Mononuclear cell (primary cell): ENCODE data around the gene GSAP. TPM values are rescaled to one million over a fixed set of nuclear protein-coding genes. Genes with fewer than 3 reads are reported as not detected.
"Not testable (repeated sequence)": the region's sequence is repeated elsewhere in the genome, so short reads cannot be mapped to it uniquely, and the experiment has no call there.

Experiments
- H3K27me3 ChIP-seq: 2 replicates; pipeline ENCODE4 v1.6.0; 2011; ENCODE audit warnings: low read length, control low read depth; ENCODE audit not compliant: insufficient read depth
- H3K4me1 ChIP-seq: 2 replicates; pipeline ENCODE4 v1.5.1; 2011; ENCODE audit warnings: mild to moderate bottlenecking, low read length, control low read depth; ENCODE audit not compliant: insufficient read depth
- H3K4me3 ChIP-seq: 2 replicates; pipeline ENCODE4 v1.5.1; 2011; ENCODE audit warnings: mild to moderate bottlenecking, low read length, moderate library complexity
- H3K9me3 ChIP-seq: 2 replicates; pipeline ENCODE4 v1.5.1; 2011; ENCODE audit warnings: low read depth, mild to moderate bottlenecking, control low read depth, low read length
- total RNA-seq: library from RNA; depleted of rRNA; stranded (reverse); fragments of >200 nt; gene quantifications from one replicate; pipeline ENCODE4 v1.2.3, GENCODE V29; 2012

Gene GSAP
- total RNA-seq, 1 donor = 48.0 TPM

DNA sequence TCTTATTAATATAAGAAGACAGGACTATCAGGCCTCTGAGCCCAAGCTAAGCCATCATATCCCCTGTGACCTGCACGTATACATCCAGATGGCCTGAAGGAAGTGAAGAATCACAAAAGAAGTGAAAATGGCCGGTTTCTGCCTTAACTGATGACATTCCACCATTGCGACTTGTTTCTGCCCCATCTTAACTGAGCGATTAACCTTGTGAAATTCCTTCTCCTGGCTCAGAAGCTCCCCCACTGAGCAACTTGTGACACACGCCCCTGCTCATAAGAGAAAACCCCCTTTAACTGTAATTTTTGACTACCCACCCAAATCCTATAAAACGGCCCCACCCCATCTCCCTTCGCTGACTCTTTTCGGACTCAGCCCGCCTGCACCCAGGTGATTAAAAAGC, 70.7 kb downstream of the GSAP start:
- H3K4me3 ChIP-seq, H3K27me3 ChIP-seq, H3K9me3 ChIP-seq: not testable (repeated sequence)
- peaks cover 13% of the 10 kb centered on the region for H3K4me1 ChIP-seq

DNA sequence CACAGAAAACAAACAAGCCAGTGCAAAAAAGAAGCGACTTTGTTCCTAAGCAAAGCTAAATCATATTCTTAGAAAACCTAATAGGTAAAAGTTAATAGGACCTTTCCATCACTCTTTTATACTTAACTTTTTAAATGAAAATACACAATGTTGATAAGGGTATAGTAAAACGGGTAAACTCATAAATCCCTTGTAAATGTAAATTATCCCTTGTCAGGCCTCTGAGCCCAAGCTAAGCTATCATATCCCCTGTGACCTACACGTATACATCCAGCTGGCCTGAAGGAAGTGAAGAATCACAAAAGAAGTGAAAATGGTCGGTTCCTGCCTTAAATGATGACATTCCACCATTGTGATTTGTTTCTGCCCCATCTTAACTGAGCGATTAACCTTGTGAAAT, 76.4 kb downstream of the GSAP start:
- Histone ChIP-seq H3K4me1 (peaks cover 39% of the 10 kb centered on the region), H3K4me3 (no peak overlapping the region), H3K9me3 (no peaks in the 10 kb centered on the region), H3K27me3 (no peaks in the 10 kb centered on the region)

DNA sequence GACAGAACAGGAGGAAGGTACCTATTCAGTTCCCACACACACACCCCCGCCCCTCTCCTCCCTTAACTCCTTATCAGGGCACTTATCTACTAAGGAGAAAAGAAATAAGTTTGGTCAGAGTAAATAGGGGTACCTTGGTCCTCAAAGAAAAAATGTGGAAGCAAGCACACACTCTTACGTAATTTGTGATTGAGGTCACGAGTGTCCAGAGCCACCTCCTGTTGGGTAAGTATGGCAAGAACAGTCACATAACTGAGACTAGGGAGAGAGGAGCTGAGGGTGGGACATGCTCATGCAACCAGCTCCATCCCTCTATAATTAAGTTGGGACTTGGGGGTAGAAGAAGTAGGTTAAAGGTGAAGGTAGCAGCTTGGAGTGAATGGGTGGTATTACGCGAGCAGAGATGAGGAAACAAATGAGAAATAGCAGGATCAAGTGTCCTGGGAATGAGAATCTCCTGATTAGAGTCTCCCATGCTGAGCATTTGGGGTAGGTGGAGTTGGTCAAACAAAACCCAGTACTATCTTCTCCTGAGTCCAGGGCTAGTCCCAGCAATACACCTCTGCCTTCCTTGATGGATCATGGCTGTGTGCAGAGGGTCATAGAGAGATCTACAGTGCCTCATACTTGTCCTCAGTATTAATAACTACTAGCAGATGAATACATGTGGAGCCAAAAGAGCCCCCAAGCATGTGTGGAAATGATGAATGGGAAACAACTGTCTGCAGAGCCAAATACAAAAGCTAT, 77.1 kb downstream of the GSAP start:
- H3K9me3 ChIP-seq = no peaks in the 10 kb centered on the region
- no peak overlapping the region for H3K4me3 ChIP-seq
- peaks cover 39% of the 10 kb centered on the region for H3K4me1 ChIP-seq
- H3K27me3 ChIP-seq = no peaks in the 10 kb centered on the region

DNA sequence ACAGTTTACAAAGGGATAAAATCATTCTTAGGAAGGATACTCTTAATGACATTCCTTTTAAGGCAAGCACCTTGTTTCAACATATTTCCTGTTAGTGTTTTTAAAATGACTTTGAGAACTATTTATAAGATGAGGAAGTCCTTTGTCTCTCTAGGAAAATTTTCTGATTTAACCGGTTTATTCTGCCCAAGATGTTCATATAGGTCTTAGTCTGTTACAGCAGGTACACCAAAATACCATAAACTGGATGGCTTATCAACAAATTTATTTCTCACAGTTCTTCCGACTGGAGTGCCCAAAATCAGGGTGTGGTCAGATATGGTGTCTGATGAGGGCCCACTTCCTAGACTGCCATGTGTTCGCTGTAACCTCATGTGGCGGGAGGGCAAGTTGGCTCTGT, 77.9 kb downstream of the GSAP start:
- Histone ChIP-seq H3K4me1 (peaks cover 39% of the 10 kb centered on the region), H3K27me3 (no peaks in the 10 kb centered on the region), H3K9me3 (no peaks in the 10 kb centered on the region), H3K4me3 (no peak overlapping the region)

DNA sequence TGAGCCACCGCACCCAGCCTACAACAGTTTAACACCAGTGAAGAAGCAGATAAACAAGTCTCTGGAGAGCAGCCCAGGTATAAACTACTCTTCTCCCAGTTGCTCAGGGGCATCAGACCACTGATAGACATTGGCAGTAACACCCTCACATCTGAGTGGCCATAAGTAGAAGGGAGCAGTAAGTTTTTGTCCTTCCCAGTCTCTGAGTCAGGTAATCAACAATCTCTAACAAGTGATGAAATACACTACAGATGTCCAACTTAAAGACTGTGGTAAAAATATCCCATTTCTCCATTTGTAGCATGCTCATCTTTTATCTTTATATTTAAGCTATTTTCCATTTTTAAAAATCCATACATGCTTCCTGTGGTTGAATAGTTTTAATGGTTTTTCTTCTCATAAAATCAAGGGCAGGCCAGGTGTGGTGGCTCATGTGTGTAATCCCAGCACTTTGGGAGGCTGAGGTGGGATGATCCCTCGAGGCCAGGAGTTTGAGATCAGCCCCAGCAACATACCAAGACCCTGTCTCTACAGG, 78.6 kb downstream of the GSAP start:
- no peaks in the 10 kb centered on the region for H3K9me3 ChIP-seq
- peaks cover 39% of the 10 kb centered on the region for H3K4me1 ChIP-seq
- no peaks in the 10 kb centered on the region for H3K27me3 ChIP-seq
- no peak overlapping the region for H3K4me3 ChIP-seq

DNA sequence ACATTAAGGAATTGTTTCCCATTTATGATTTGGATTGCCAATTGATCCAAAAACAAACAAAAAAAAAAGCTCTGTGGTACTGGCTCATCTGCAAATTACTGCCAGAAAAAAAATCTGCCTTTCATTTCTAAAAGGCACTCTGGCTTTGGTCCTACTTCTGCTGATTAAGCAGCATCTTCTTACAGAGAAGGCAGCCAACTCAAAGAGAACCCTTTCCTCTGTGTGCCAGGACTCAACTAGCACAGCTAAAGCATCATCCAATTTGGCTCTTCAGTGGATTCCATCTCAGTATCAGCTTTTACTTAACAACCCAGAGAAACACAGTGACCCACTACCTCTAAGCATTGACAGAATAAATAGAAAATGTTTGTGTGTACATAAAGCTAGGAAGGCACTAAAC, 80.6 kb downstream of the GSAP start:
- H3K4me1 ChIP-seq = peaks cover 55% of the 10 kb centered on the region
- no peak overlapping the region for H3K4me3 ChIP-seq
- no peaks in the 10 kb centered on the region for H3K9me3 ChIP-seq
- H3K27me3 ChIP-seq = no peaks in the 10 kb centered on the region

DNA sequence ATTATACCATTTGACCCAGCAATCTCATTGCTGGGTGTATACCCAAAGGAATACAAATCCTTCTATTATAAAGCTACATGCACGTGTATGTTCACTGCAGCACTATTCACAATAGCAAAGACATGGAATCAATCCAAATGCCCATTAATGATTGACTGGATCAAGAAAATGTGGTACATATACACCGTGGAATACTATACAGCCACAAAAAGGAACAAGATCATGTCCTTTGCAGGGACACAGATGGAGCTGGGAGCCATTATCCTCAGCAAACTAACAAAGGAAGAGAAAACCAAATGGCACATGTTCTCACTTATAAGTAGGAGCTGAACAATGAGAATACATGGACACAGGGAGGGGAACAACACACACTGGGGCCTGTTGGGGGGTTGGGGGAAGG, 82.1 kb downstream of the GSAP start:
- not testable (repeated sequence) for H3K27me3 ChIP-seq, H3K9me3 ChIP-seq, H3K4me3 ChIP-seq
- H3K4me1 ChIP-seq = peaks cover 65% of the 10 kb centered on the region

DNA sequence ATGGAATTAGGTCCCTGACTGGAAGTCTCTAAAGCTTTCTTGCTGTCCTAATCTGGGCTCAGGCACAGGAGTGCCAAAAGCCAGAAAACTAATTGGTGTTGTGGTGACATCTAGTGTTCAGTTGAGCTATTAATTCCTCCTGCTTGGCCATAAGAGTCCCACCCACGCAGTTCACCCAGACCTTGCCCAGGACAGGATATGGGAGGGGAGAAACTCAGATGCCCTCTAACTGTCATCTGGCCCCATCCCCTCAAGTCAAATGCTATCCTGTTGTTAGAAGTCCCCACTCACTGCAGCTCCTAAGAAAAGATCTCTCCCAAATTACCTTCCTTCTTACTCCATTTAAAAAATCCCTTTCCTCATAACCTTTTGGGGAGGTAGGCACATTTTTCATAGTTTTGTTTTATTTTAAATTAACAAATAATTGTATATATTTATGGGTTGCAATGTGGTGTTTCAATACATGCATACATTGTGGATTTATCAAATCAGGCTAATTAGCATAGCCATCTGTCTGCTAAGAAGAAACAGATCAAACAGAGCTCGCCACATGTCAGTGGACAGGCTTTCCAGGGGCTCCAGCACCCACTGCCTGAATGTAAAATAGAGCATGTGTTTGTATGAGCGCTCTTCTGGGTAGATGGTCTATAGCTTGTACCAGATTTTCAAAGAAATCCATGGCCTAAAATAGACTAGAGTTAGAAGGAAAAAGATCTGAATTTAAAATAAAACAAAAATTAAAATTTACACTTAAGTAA, 84.0 kb downstream of the GSAP start:
- Histone ChIP-seq H3K4me1 (peaks cover 65% of the 10 kb centered on the region), H3K4me3 (no peak overlapping the region), H3K9me3 (no peaks in the 10 kb centered on the region), H3K27me3 (no peaks in the 10 kb centered on the region)

DNA sequence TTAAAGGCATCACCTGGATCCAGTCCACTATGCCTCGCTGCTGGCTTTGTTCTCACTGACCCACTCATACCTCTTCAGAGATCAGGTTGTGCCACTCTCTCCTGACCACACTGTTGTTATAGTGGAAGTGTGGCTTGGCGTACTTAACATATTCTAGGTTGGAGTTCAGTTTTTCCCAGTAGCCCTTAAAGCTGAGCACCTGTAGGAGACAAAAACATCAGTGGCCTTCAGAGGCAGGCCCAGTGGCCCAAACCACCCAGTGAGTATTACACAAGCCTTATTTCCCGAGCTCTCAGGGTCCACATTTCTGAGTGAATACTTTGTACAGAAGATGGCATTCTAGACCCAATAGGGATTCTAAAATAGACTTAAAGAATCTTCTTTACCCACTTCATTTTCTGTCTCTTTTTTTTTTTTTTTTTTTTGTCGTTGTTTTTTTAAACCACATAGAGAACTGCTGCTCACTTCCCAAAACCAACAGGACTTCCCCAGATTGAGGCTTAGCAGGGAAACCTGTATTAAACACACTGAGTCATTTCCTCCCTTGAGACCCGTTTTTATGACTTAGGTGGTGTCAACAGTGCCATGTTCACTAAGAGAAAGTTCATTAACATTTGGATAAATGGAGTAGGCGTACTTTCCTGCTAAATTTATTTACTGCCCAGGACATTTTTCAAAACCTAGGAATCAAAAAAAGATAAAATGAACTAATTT, 85.8 kb downstream of the GSAP start:
- Histone ChIP-seq H3K9me3 (no peaks in the 10 kb centered on the region), H3K27me3 (no peaks in the 10 kb centered on the region), H3K4me3 (no peak overlapping the region), H3K4me1 (peaks cover 62% of the 10 kb centered on the region)

DNA sequence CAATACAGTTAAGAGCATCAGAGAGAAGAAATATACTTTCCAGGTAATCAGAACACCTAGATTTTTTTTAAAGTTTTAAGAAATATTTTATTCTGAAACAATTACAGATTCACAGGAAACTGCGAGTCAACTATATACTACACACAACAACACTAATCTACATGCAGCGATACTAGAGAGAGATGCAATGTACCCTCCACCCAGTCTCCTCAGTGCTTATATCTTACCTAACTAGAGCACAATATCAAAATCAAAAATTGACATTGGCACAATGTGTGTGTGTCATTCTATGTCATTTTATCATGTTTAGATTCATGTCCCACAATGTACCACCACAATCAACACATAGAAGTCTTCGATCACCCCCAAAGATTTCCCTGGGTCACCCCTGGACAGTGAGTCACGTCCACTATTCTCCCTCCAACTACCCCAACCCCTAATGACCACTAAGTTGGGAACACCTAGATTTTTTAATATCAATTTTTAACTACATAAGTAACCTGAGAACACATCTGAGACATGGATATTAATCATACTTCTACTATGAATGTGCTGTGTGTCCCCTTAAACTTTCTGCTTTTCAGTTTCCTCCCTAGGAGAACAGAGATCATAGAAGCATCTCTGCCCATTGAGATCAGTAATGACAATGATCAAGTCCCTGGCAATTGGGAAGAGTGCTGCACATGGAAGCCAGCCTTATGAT, 86.5 kb downstream of the GSAP start:
- H3K4me3 ChIP-seq = no peak overlapping the region
- H3K4me1 ChIP-seq = peaks cover 62% of the 10 kb centered on the region
- no peaks in the 10 kb centered on the region for H3K27me3 ChIP-seq
- H3K9me3 ChIP-seq = no peaks in the 10 kb centered on the region

DNA sequence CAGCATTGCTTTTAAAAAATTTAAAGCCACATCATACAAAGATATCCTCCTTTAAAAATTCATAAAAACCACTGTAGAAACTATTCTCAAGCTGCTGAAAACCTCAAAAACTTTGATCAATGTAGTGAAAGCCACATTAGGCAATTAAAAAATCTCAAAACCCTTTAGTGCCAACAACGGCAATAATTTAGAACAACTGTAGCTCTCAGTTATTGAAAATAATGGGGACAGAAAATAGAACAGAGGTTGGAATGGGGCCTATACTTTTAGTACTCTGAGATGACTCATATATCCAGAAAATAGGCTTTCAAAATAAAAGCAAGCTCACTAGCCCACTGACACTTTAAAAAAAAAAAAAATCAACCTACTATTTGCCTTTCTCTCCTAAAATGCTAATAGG, 87.5 kb downstream of the GSAP start:
- no peaks in the 10 kb centered on the region for H3K27me3 ChIP-seq
- peaks cover 62% of the 10 kb centered on the region for H3K4me1 ChIP-seq
- H3K9me3 ChIP-seq = no peaks in the 10 kb centered on the region
- no peak overlapping the region for H3K4me3 ChIP-seq

DNA sequence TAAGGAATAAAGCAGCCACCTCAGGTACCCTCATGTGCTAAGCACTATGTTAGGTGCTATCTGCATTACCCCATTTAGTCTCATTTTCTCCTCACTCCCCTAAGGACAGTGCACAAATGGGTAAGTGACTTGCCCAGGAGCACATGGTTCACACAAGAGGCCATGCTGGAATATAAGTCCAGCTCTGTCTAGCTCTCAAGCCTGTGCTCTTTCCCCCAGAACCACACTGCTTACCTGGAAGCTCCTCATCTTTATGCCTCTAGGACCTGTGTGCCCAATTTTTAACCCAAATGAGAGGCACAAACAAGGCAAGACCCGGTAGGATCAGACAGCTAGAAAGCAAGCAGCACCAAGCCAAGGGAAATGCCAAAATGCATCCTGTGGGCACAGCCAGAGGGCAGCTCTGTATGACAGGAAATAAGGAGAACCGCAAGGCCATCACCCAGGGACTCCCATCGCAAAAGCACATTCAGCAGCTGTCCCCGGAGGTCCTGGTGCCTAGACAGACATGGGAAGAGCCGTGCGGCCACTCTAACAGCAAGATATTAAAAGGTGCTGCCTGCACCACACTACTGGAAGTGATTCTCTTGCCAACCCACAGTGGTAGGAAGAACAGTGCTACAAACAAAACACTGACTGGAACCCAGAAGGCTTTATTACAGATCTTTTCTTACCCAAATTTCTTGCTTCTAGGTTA, 88.1 kb downstream of the GSAP start:
- H3K4me3 ChIP-seq = no peak overlapping the region
- H3K4me1 ChIP-seq = peaks cover 62% of the 10 kb centered on the region
- H3K9me3 ChIP-seq = no peaks in the 10 kb centered on the region
- no peaks in the 10 kb centered on the region for H3K27me3 ChIP-seq

DNA sequence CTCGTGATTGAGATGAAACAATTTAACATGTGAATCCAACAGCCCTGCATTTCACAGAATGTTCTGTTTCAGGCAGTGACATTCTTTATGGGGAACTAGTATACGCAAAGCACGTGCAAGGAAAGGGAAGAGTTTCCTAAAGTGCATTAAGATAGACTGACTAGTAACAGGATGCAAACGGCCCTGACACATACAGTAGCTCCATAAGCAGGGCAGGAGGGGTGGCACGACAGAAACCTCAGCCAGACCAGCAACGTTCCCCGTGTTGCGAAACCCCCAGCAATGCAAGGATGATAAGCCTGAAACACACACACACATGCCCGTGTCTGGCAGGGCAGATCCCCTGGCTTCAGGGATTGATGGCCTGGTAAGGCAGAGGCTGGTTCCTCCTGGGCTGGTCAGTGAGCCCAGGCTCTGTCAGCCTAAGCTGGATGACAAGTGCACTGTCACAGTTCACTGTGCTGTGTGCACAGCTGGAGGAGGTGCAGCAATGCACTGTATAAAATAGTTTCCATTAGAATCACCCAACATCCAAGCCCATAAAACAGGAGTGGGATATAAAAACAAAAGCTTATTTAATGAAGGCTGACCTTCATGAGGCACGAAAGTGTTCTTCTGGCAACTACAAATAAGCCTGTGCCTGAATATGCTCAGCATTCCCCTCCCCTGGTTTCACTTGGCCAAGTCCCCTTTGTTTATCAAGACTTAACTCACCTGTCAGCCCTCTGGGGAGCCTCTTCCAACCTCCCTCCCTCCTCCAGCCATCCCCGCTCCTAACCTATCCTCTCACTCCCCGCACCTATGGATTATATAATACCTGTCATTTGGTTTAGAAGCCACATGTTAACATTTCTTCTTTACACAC, 88.8 kb downstream of the GSAP start:
- H3K9me3 ChIP-seq = no peaks in the 10 kb centered on the region
- H3K4me1 ChIP-seq = peaks cover 62% of the 10 kb centered on the region
- H3K27me3 ChIP-seq = no peaks in the 10 kb centered on the region
- no peak overlapping the region for H3K4me3 ChIP-seq
